ENCODE measurements around the gene USP10. TPM values are rescaled to one million over a fixed set of nuclear protein-coding genes. Genes with fewer than 3 reads are reported as not detected.
"Not testable (repeated sequence)": the region's sequence is repeated elsewhere in the genome, so short reads cannot be mapped to it uniquely, and the experiment has no call there.

Gene USP10
- total RNA-seq, 1 donor from 2014 or later = 70.6 TPM

DNA sequence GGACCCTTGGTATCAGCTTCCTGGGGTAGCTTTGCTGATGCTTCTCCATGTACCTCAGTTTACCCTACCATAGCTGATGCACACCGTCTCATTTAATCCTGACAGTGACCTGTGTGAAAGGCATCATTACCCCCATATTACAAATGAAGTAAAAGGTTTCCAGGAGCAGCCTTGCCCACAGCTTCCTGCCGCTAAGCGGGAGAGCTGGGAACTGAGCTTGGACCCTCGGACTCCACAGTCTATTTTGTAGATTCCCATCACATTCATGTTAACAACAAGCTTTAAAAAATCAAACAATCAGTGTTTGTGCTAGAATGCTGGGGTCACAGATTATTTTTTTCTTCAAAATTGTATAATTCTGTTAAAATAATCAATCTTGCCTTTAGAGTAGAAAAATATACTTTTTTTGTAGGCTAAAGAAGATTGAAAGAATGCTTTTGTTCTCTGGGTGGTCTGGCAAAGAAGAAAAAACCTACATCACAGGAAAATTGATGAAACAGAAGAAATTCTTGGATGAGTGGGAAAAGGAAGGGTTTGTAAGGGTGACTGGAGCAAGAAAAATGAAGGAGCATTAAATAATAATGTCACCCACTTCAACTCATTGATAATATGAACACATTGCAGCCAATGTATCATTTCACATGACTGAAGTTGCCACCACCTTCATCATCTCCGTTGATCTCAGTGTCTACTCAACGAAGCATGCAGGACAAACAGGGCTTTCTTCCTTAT, 9.5 kb upstream of the USP10 start:
- DNase-seq (no peak), ATAC-seq (ENCODE audit: poor library complexity) (no peak)
- intact Hi-C loops (cut with DNase I) = no loop called here

DNA sequence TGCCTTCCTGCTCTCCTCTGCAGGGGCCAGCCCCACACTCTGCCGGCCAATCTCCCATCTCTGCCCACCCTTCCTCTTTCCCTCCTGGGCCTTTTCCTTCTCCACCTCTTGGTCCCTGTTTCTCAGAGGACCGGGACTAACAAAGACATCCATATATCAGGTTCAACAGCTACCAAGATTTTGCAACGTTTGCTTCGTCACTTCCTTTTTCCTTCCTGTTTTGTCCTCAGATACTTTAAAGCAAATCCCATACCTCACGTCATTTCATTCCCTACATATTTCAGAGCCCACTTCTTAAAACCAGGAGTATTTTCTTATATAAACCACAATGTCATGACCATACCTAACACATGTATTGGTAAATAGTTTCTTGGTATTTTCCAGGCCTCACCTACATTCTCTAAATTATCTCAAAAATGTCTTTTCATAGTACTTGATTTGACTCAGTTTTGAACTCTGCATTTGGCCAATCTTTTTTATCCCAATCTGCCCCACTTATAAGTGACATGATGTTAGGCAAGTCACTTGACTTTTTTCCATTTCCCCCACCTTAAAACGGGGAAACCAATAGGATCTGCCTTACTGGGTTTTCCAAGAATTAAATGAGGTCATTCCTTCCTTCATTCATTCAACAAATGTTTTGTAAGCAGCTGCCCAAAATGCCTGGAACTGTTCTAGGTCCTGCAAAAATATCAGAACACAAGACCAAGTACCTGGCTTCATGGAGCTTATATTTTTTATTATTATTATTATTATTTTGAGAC, 7.2 kb upstream of the USP10 start:
- ATAC-seq (ENCODE audit: poor library complexity) = no peak
- DNase-seq = no peak
- intact Hi-C loops (cut with DNase I) = no loop called here

DNA sequence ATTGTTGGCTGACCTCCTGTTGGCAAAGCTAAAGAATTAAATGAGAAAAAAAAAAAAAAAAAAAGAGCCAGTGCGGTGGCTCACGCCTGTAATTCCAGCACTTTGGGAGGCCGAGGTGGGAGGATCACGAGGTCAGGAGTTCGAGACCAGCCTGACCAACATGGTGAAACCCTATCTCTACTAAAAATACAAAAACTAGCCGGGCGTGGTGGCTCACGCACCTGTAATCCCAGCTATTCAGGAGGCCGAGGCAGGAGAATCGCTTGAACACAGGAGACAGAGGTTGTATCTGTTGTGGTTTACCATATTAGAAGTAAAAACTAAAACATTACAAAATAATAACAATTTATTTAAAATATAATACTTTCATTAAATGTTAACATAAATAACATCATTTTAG, 5.9 kb upstream of the USP10 start:
- DNase-seq; intact Hi-C loops (cut with DNase I); ATAC-seq (ENCODE audit: poor library complexity): not testable (repeated sequence)

DNA sequence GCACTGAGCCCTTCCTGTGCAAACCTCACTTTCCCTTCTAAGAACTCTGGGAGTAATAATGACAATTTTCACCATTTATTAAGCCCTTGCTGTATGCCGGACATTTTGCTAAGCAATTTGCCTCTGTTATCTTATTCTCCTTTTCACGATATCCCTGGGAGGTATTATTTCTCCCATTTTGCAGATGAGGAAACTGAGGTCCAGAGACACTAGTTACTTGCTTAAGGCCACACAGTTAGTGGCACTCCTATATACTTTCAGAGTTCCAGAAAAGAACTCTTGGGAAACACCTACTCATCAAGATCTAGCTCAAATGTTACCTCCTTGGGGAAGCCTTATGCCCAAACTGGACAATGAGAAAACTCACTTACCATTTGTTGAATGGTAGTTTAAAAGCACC, 4.8 kb upstream of the USP10 start:
- ATAC-seq (ENCODE audit: poor library complexity) (no peak), DNase-seq (no peak)
- intact Hi-C loops (cut with DNase I) = no loop called here

DNA sequence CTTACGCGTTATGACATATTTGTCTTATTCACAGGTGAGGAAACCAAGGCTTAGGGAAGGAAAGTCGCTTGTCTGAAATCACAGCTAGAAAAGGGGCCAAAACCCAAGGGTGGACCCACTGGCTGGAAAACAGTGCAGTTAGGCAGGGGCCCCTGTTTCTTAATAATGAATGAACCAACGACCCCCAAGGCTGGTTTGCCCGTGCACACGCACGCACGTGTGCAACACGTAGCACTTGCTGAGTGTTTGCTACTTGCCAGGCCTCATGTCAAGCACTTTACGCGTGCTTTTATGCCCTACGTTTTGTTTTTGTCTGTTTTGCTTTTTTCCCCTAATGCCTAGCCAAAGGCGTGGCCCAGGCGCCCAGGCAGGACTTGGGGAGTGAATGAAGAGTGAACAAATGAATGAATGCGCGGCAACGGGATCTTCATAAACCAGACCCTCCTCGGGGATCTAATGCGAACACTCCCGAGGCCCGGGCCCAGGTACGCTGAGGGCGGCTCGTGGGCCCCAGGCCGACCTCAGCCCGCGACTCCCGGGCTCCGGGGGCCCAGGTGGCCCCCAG, 571 bp upstream of the USP10 start:
- ATAC-seq (ENCODE audit: poor library complexity) (no peak), DNase-seq (no peak)
- intact Hi-C loops (cut with DNase I) = no loop called here

DNA sequence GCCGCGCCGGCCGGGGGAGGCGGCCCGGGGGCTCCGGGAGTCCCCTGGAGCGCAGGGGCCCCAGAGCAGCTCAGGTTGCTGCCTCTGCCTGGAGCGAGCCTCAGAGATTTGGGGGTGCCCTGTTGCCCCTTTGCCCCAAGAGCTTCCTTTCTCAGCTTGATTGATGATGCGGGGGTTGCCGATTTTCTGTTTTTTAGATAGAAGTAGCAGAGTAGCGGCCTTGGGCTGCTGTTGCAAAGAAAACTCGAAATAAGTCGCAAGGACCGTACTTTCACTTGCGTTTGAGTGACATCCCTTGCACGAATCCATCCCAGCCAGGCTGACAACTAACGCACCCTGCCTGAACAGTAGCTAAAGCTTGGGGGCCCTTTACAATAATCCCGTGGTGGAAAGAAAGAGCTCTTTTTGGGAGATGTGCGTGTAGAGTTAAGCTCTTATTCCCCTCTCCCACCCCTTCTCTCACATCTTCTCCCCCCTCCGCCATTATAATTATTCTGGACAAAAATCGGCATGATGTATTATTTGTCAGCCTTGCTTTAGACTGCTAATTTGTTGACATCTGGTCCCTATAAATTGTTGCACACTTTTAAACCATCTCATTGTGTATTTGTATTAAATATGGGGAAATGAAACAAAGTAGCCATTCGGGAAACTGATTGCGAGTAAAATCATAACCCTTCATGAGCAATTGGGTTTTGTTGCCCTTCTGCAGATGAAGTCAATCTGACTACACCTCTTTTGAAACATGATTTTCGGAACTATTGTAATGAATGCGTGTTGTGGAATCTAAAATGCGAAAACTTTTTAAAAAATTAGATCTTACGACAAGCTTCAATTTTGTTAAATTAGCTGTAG, 873 bp downstream of the USP10 start:
- intact Hi-C loops (cut with DNase I) = no loop called here
- DNase-seq = no peak
- ATAC-seq (ENCODE audit: poor library complexity) = peak; percentile 28

DNA sequence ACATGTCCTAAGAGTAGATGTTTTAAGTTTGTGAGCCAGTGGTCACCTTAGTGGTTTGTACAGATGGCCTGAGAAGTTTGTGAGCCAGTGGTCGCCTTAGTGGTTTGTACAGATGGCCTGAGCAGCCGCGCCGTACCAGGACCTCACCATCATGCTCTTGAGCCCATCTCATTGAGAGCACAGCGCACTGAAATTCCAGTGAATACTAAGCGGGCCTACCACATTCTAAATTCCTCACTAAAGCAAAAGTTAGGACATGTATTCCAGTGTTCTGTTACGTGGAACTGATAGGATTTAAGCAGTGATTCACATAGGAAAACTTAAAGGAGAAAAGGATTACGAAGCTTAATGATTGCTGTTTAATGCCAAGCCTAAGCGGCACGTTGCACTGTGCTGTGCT, 3.9 kb downstream of the USP10 start:
- intact Hi-C loops (cut with DNase I) = no loop called here
- no peak for ATAC-seq (ENCODE audit: poor library complexity)
- no peak for DNase-seq

DNA sequence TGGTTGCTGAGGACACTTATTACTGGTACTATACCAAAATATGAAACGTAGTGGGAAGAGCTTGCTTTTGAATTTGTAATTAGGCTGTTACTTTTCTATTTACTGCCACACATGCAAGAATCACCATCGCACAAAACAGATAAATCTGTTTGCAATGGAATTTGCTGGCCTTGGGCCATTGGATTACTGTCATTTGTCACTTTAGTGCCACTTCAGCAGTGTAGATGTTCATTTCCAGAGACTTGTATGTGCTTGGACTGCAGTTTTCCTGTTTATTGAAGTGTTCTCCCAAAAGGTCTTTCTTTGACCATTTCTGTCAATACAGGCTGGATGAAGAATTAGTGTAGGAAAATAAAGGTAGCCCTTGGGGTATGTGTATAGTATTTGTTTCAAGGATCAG, 4.5 kb downstream of the USP10 start:
- intact Hi-C loops (cut with DNase I) = no loop called here
- ATAC-seq (ENCODE audit: poor library complexity) (peak; percentile 37), DNase-seq (no peak)

DNA sequence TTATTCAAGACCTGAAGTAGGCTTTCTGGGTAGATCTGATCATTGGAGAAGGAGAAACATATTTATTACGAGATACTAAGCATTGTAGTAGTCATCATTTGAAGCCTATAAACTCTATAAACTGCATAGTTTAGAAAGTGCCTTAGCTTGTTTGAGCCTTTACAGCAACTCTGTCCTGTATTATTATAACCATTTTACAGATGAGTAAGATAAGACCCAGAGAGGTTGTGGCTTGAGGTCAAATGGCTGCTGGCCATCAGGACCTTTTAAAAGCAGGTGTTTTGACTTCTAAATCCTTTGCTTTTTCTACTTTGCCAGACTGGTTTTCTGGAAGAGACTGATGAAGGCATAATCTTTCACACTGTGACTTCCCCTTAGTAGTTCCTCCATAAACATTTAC, 7.1 kb downstream of the USP10 start:
- intact Hi-C loops (cut with DNase I) = no loop called here
- DNase-seq (no peak), ATAC-seq (ENCODE audit: poor library complexity) (no peak)

DNA sequence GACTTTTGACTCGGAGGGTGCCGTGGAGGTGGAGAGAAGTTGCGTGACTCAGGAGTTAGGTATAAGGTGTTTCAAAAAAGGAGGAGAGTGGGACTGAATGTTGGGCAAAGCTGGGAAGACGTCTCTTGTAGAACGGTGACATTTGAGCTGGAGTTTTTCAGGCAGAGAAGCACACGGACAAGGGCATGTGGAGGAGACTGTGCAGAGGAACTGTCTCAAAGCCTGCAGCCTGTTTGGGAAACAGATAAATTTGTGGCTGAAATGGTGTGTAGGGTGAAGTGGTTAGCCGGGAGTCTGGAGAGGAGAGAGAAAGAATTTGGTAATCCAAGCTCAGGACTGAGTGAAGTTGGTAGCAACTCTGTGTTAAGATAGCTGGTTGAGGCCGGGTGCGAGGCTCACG, 9.8 kb downstream of the USP10 start:
- intact Hi-C loops (cut with DNase I) = no loop called here
- ATAC-seq (ENCODE audit: poor library complexity) = peak; percentile 64
- DNase-seq = no peak

DNA sequence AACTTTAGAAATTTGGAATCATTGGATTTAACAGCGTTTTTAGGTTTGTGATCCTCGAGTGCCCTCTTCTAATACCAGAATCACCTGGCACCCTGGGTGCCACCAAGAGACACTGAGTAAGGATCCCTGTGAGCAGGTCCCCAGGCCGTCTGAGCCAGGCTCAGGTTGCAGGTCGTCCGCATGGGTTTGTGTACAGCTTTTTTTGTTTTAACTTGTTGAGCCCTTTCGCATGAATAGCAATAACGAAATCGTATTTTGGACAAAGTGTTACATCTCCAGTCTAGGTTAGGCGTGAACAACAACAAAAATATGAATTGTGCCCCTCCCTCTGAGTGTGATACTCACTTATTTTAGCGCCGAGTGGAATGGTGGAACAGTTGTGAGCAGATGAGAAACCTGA, 10.9 kb downstream of the USP10 start:
- no peak for ATAC-seq (ENCODE audit: poor library complexity)

DNA sequence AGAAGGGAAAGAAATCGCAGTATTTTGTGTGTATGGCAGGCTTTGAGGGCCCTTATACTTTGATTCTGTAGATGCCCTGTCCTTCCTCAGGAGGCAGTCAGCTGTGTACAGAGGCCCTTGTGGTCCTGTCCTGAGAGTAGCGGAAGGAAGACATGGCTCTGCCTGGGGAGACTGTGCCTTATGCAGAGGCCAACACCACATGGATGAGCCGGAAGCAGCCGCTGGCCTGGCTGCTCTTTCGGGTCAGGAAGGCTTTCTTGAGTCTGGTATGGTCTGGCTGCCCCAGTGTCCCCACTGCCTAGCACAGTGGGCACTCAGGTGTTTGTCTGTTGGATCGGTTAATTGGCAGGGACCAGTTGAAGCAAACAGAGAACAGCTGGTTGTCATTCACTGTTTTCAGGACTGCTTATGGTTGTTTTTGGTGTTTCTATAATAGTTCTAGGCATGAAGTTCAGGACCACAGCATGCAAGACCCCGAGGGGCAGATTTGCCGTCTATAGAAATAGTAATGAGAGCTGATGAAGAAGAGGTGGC, 12.4 kb downstream of the USP10 start:
- intact Hi-C loops (cut with DNase I) = no loop called here
- ATAC-seq (ENCODE audit: poor library complexity) (no peak), DNase-seq (no peak)

More for the DNA sequence above, 10.9 kb downstream of the USP10 start:
- no peak for DNase-seq
- intact Hi-C loops (cut with DNase I) = no loop called here

DNA sequence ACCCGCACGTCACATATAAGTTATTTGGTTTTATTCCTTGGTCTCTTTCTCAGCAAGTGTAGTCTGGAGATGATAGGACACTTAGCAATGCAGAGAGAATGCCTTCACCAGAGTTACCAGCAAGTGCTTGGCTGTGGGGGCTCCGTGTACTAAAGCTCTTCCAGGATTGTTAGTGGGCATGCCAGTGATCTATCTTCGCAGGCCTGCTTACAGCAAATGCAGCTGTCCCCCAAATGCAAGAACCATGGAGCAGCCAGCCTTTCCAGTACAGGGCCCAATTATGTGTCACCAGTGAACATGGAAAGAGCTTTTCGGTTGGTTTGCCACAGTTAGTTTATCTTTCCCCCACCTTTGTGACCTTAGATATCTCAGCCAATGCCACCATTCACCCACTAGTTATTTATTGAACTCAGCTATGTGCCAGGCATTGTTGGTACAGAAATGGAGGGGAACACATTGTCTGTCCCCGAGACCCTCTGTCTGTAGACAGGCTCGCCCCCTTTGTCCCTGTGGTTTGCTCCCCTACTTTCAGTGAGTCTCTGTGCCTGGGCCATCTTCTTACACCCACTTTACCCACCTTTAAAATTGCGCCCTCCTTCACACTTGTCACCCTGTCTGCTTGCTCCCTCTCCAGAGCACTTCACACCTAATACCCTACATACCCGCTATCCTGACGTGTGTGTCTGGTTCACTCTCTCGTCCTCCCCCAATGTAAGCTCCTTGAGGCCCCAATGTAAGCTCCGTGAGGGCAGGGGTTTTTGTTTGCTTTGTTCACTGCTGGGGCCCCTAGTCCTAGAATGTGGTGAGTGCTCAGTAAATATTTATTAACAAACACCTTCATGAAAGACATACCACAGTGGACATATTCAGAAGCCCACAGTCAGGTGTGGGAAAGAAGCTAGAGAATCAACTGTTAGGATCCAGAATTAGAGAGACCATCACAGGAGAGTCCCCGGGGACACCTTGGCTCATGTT, 13.3 kb downstream of the USP10 start:
- intact Hi-C loops (cut with DNase I) = no loop called here
- no peak for DNase-seq
- no peak for ATAC-seq (ENCODE audit: poor library complexity)

DNA sequence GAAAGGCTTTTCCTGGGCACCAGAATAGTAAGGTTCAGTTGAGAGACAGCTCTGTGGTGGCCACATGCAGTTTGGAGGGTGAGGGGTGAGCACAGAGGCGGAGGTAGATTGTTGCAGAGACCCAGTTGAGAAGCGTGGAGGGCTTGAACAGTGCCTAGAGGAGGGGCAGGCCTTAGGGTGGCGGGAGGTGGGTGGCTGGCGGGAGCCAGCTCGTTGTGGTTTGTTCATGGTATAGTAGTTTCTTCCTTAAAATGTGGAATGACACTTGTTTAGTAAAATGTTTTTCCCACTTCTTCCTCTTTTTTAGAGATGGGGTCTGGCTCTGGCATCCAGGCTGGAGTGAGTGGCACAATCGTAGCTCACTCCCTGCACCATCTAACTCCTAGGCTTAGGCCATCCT, 14.2 kb downstream of the USP10 start:
- intact Hi-C loops (cut with DNase I) = no loop called here
- DNase-seq = no peak
- ATAC-seq (ENCODE audit: poor library complexity) = no peak

DNA sequence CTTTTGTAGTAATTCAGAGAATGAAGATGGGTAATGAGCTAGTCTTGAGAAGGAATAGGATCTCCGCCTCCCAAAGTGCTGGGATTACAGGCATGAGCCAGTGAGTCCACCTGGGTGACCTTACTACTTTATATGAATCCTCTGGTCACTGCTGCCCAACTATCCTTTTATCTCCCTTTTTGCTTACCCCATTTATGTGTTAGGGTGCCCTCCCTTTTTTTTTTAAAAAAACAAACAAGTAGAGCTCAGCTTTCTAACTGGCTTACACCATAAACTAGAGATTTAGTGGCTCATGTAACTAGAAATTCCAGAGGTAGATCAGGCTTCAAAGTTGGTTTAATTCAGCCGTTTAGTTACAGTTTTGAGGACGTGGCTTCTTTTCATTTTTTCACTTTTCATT, 15.6 kb downstream of the USP10 start:
- no peak for ATAC-seq (ENCODE audit: poor library complexity)
- intact Hi-C loops (cut with DNase I) = no loop called here

DNA sequence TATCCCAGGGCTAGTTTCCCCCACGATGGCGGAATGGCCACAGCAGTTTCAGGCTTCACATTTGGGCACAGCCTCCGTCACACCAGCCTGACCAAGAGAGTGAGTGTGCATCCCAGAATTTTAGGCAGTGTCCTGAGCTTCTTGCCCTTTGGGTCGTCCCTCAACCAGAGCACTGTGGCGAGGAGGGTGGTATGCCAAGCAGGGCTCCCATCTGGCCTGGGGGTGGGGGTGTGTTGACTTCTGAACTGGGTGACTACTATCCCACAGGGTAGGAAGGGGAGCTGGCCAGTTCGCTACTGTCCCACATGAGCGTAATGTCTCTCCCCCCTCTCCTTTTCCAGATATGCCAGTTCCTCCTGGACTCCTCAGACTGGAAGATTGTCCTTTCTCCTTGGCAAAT, 16.1 kb downstream of the USP10 start:
- ATAC-seq (ENCODE audit: poor library complexity) = no peak
- intact Hi-C loops (cut with DNase I) = no loop called here
- DNase-seq = no peak

More for the DNA sequence above, 15.6 kb downstream of the USP10 start:
- DNase-seq = no peak

DNA sequence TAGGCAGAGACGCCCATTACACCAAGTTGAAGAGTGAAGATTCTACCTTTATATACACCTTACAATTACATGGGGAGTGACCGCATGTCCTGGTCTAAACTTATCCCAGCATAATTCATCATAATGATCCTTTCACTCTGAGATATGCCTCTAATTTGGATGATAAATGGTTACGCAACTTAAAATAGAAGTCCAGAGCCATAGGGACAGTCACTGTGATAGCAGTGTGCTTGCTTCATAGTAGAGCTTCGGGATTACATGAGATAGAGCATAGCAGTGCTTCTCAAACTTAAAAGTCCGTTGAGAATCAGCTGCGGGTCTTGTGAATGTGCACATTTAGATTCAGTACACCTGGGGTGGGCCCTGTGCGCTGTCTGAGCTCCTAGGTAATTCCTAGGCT, 16.9 kb downstream of the USP10 start:
- no peak for DNase-seq
- peak; percentile 50 for ATAC-seq (ENCODE audit: poor library complexity)
- intact Hi-C loops (cut with DNase I) = no loop called here

DNA sequence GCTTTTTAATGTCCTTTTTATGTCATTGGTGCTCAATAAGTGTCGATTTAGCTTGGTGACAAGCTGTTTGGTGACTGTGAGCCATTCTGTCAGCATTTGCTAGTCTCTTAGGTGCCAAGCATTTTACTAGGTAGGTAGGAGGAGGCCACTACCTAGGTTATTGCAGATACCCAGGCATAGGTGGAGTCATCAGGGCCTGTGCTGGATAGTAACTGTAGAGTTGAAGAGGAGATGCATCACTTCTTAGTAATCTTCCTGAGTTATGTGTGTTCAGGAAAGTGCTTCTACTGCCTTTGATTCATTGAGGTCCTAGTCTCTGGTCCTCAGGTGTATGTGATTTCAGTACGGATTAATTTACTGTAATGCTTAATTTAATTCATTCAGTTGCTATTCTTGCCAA, 17.7 kb downstream of the USP10 start:
- ATAC-seq (ENCODE audit: poor library complexity) (no peak), DNase-seq (no peak)
- intact Hi-C loops (cut with DNase I) = no loop called here

Measured in Right ventricle myocardium superior (tissue), 1 donor.